HG02588 (cell line): ENCODE results near the gene RC3H2.
A peak's percentile ranks its signal among the peaks of the same experiment; 100 is the strongest.

ENCODE experiments used
- ATAC-seq: cut with Tn5 transposase; IDR thresholded peaks from one replicate; pipeline ENCODE4 v1.9.1; 2021; ENCODE audit warnings: mild to moderate bottlenecking, moderate library complexity; ENCODE audit not compliant: unreplicated experiment

RC3H2 gene

DNA sequence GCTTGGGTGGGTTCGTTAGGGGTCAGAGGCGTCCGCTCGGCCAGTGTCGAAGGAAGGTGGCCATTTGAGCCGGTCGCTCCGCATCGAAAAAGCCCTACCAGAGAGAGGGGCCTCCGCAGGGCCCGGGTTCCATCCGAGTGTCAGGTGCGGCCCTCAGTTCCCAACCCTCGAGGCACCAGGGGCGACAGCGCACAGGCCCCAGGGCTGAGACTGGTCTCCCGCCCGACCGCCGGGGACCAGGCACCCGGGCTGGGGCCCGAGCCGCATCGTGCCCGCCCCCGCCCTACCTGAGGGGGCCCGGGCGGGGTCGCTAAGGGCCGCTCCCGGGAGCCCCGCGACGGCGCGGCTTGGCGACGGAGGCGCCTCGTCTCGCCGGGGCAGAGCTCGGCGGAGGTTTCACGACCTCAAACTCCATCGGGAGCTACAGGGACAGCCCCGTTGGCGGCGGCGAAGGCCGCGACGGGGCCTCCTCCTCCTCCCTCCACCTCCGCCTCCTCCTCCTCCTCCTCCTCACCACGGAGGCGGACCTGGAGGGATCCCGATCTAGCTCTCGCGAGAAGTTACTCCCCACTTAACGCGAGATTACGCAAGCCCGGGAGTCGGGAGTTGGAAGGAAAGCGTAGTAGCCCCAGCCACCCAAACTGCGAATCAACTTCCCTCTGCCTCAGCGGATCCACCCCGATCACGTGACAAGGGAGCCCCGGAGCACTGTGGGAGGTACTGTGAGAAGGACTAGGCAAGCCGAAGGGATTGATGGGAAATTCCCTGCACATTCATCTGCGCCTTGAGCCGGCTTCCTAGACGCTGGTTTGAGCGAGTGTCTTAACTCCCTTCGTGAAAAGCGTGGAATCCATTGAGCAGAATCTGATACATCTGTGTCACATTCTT is at the start of gene RC3H2:
Gene RC3H2, minus strand, starts transcription at position 537 of the 888 bp plus-strand sequence. CDS start 7,850 bp downstream, outside the sequence.
- ATAC-seq: peak; percentile 89

GRCh38 chr9:122954253-122954691 is 49.1 kb upstream of the RC3H2 start:
- ATAC-seq: no peak

- ATAC-seq: no peak
These were observed 45.9 kb upstream of the RC3H2 start for GRCh38 chr9:122951056-122951455.

DNA sequence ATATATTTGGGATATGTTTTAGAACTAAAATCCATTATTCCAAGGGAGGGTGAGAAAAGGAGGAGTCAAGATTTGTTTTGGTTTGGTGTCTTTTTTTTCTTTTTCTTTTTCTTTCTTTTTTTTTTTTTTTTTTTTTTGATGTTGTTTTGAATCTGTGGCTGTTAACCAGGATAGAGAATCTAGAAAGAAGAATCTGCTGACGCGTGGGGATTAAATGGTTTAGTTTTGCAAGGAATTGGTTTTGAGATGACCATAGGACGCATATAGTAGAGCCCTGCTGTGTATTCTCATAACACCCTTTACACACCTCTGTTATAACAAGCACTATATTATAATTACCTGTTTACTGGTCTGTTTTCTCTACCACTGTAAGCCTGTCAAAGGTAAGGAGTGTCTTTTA is 45.1 kb upstream of the RC3H2 start:
- no peak for ATAC-seq

GRCh38 chr9:122949696-122950095 is 44.5 kb upstream of the RC3H2 start:
- ATAC-seq: no peak

DNA sequence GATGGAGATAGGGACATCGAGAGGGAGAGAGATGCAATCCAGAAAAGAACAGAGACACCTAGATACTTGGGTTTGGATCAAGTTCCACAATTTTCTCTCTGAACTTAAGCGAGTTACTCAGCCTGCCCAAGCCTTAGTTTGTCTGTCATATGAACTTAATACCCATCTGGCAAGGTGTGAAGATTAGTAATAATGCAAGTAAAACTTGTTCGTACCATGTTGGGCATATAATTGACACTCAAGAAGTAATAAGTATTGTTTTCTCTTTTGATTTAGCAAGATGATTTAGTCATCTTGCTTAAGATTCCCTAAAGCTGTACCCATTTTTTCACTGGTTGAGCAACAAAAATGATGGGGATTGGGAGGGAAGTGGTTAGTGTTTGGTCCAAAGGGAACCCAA is 43.2 kb upstream of the RC3H2 start:
- no peak for ATAC-seq

DNA sequence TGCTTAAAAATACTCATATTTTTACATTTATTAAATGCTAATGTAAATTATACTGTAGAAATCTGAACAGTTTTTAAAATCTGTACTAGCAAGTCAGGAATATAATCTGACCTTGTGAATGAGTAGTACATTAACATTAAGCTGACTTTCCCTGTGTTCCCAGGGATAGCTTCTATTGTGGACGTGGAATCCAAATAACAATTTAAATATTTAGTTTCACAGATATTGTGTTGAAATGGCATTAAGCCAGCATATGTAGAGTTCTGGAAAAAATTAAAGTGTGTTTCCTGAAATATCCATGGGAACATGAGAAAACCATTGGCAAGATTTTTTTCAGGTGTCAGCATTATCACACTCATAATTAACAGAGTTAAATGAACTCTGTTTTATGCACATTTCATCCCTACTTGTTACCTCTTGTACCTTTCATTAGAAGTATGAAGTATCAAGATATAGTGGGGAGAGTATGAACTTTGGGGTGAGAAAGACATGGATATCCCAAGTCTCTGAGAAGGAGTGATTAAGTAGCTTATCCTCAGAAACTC is 41.4 kb upstream of the RC3H2 start:
- no peak for ATAC-seq

DNA sequence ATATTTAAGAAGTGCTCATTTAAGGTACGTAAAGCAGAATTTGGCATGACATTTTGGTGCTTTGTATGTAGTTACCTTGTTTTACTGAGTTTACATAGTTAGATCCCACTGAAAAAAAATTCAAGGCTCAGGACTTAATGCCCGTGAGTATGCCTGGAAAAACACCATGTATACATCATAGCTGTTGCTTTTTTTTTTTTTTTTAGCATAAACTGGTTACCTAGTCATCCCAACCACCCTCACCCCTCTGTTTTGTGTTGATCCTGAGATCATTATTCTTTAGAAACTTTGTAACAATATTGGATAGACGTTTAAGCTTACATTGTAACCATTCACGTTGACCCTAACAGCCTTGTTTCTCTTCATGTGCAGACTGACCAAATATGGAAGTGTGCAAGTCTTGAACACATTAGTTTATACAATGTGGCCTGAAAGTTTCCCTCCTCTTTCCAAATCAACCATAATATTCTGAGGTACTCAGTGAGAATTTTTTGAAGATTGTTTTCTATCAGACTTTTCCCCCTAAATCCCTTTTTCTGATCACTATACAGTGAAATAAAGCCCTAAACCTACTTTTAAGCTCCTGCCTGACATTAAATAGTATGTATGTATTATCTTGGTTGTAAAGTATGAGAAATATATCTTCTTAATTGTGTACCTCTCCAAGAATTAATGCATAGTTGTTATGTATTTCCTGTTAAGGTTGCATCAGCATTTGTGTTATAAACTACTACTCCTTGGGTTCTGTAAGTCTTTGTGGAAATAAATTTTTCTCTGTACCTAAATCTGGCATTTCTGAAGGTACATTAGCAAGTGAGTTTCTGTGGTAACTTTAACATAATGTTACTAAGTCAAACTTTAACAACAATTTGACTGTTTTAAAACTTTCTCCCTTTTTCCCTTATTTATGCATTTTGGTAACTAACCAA is 40.1 kb upstream of the RC3H2 start:
- no peak for ATAC-seq

GRCh38 chr9:122941582-122942234 is 36.5 kb upstream of the RC3H2 start:
- ATAC-seq: no peak

- ATAC-seq: peak; percentile 96
These were observed 35.8 kb upstream of the RC3H2 start, which contains the start of gene RABGAP1 for GRCh38 chr9:122940749-122941581. Gene RABGAP1 (plus strand): TSS chr9:122941020. CDS start chr9:122957060, 16,040 bp downstream.

- no peak for ATAC-seq
These were observed 35.2 kb upstream of the RC3H2 start for GRCh38 chr9:122940454-122940748.

GRCh38 chr9:122939601-122940000 is 34.4 kb upstream of the RC3H2 start:
- no peak for ATAC-seq

DNA sequence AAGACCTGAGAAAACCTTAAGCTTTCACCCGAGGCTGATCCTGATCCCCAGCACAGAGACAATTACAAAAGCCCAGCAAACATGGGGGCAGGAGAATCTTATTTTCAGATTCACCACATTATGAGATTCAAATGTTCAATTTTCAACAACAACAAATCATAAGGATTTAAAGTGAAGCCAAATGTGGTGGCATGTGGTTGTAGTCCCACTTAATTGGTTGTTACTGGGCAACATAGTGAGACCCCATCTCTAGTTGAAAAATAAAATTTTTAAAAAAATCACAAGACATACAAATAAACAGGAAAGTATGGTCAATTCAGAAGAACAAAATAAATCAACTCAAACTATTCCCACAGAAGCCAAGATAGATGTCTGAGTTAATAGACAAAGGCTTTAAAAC is 31.7 kb upstream of the RC3H2 start:
- no peak for ATAC-seq

GRCh38 chr9:122936464-122936863 is 31.3 kb upstream of the RC3H2 start:
- no peak for ATAC-seq

DNA sequence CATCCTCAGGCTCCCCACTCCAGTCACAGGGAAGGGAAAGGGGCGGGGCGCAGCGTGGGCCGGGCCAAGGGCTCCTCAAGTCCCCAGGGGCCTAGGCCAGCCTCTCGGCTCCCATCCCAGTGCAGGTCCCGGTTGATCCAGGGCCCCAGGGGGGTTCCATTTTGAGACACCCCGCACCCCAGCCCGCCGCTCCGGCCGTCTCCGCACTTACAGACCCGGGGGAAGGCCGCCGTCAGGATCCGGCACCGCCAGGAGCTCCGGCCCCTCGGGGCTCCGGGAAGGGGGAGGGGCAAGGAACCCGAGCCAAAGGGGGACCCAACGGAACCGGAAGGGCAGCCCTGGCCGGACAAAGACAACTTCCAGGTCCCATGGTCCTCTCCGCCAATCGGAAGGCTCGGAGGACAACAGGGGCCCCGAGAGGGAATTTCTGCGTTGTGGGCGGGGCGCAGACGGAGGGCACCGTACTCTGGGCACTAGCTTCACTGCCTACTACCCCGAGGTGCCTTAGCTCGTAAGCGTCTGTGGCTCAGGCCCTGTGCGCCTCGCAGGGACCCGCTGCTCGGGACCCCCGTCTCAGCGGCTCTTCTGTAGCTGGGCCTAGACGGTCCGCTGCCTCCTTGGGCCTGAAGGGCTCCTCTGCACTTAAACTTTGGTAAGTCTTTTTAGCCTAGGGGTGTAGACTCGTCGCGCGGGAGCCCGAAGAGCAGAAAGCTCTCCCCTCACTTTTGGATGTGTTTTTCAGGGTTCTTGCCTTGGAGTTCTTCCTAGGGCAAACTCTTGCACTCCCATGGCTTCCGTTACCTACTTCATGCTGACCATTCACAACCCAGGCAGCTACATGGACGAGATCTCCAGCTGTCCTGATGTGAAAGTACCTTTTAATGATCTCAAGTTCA is 26.3 kb upstream of the RC3H2 start, which contains the start of gene ZBTB26:
Gene ZBTB26, minus strand, starts transcription at position 287 of the 896 bp plus-strand sequence. CDS start 11,578 bp downstream, outside the sequence.
- ATAC-seq: peak; percentile 93

DNA sequence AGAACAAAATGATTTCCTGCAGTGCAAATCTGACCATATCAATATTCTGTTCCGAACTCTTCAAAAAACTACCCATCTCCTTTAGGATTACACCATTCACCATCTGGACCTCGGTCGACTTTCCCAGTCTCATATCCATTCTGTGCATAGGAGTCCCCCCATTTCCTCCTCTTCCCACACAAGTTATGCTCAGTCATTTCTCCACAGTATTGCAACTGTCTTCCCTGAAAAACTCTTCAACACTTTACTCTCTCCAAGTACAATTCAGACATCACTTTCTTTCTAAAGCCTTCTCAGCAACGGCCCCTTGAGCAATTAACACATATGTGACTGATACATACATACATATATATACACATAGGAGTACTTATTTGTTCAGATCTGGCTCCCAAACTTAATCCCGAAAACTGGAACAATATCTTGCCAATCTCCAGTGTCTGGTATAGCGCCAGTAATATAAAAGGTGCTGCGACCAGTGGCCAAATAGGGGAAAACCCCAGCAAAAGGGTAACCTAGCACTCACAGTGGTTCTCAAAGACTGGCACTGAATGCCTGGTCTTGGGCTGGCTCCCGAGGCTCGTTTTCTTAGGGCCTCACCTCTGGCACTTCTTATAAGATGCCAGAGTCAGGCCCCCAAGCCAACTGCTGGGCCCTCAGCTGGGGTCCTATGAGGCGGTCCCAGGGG is 25.5 kb upstream of the RC3H2 start:
- ATAC-seq: no peak

GRCh38 chr9:122929796-122930354 is 24.7 kb upstream of the RC3H2 start:
- ATAC-seq: no peak

- ATAC-seq: no peak
These were observed 18.8 kb upstream of the RC3H2 start for GRCh38 chr9:122923947-122924346.
